SH-SY5Y (cell line): ENCODE results near the gene MSRB3.

ENCODE experiments used
- GATA2 ChIP-seq: IDR thresholded peaks from 2 replicates; pipeline ENCODE4 v1.6.1; 2011; ENCODE audit warnings: mild to moderate bottlenecking, low read depth, low read length
- GATA3 ChIP-seq: IDR thresholded peaks from 2 replicates; pipeline ENCODE4 v1.6.1; 2011; ENCODE audit warnings: low read depth, mild to moderate bottlenecking, low read length, moderate library complexity

DNA sequence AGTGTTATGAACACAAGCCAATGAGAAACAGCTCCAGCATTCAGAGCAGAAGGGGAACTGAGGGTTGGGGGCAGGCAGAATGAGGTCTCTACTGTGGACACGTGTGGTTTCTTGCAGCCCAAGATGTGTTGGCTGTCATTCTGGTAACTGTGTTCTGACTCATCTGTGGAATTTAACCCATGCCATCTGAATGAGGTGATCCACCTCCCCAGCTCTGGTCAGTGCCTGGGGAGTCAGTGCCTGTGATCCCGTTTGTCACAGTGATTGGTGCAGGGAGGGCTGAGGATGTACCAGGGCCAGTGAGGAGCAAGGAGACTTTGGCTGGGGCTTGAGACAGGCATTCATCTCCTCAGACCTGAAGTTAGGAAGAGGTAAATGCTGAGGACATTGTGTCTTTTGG, 216.8 kb downstream of the MSRB3 start:
- TF ChIP-seq GATA3 (no peak), GATA2 (no peak)
